Ishikawa (cell line): Measurements from ENCODE around the gene ACSL3.

Experiments
- CEBPB ChIP-seq: IDR thresholded peaks from 2 replicates; pipeline ENCODE4 v1.6.1; 2012
- EGR1 ChIP-seq: IDR thresholded peaks from 2 replicates; pipeline ENCODE4 v1.6.1; 2012
- EP300 ChIP-seq: IDR thresholded peaks from 2 replicates; pipeline ENCODE4 v1.6.1; 2012; ENCODE audit warnings: borderline replicate concordance
- FOXM1 ChIP-seq: IDR thresholded peaks from 2 replicates; pipeline ENCODE4 v1.6.1; 2012; ENCODE audit warnings: low read depth, borderline replicate concordance
- MAX ChIP-seq: IDR thresholded peaks from 2 replicates; pipeline ENCODE4 v1.6.1; 2012
- RAD21 ChIP-seq: IDR thresholded peaks from 2 replicates; pipeline ENCODE4 v1.6.1; 2012; ENCODE audit warnings: low read depth
- REST ChIP-seq: IDR thresholded peaks from 2 replicates; pipeline ENCODE4 v1.6.1; 2012; ENCODE audit warnings: low read depth, mild to moderate bottlenecking
- TCF12 ChIP-seq: IDR thresholded peaks from 2 replicates; pipeline ENCODE4 v1.6.1; 2012; ENCODE audit warnings: low read depth
- TEAD4 ChIP-seq: IDR thresholded peaks from 2 replicates; pipeline ENCODE4 v1.6.1; 2012

- TF ChIP-seq EGR1 (no peak), REST (no peak), EP300 (no peak), CEBPB (no peak), MAX (no peak), FOXM1 (no peak), RAD21 (no peak), TEAD4 (no peak), TCF12 (no peak)
Observed at GRCh38 chr2:222835143-222835822, 25.6 kb upstream of the ACSL3 start.
